Right renal pelvis (tissue), 4 donors: ENCODE data around the gene MACROD1. TPM values are rescaled to one million over a fixed set of nuclear protein-coding genes. Genes with fewer than 3 reads are reported as not detected.

Experiments
- DNase-seq, 4 donors: peaks; one replicate each; pipeline ENCODE4 v3.0.0-alpha.2; 2013; ENCODE audit warnings: low read depth in 4 of 4, low spot score in 3 of 4, missing footprints in 1 of 4
- polyA plus RNA-seq, 4 donors: library from polyadenylated mRNA; unstranded; fragments of 120-200 nt; gene quantifications; one replicate each; pipeline ENCODE4 v1.2.1, GENCODE V29; 2013; ENCODE audit not compliant: insufficient read length in 4 of 4

MACROD1 gene
- polyA plus RNA-seq, 4 donors = 13.6 to 18.9 (median 14.1) TPM

DNA sequence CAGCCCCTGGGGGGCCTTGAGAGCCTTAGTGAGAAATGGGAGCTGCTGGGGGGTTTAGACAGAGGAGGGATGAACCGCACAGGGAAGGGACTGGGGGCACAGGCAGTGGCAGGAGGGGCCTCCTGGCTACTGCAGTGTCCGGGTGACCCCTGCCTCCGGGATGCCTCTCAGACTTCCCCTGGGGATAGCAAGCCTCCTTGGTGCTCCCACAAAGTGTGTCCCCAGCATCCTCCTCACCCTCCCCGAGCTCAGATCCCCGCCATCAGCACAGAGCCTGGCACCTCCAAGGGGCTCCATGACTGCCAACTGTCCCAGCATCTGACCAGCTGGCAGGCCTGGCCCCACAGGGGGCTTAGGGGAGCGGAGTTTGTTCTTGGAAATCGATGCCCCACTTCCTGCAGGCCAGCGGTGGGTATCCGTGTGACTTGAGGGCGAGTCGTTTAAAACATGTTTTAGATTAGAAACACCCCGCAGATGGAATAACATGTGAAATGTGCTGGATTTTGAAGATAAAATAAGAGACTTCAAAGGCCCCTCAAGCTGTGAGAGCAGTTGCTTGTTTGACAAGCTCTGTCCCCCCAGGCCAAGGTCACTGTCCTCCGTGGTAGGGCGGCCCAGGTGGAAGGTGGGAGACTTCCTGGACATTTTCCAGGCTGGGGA lies 143.7 kb downstream of the MACROD1 start:
- DNase-seq = no peak

DNA sequence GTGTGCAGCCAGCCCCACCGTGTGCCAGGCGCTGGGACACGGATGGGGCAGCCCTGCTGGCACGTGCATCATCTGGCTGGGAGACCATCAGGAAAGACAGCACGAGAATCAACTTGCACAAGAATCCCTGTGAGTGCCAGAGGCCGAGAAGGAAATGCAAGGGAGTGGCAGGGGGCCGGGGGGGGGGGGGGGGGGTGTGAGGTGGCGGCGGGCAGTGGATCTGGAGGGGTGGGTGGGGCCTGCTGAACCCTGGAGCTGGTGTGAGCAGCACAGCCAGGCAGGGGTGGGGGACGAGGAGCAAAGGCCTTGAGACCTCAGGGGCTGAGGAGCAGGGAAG lies 144.2 kb downstream of the MACROD1 start:
- no peak for DNase-seq

DNA sequence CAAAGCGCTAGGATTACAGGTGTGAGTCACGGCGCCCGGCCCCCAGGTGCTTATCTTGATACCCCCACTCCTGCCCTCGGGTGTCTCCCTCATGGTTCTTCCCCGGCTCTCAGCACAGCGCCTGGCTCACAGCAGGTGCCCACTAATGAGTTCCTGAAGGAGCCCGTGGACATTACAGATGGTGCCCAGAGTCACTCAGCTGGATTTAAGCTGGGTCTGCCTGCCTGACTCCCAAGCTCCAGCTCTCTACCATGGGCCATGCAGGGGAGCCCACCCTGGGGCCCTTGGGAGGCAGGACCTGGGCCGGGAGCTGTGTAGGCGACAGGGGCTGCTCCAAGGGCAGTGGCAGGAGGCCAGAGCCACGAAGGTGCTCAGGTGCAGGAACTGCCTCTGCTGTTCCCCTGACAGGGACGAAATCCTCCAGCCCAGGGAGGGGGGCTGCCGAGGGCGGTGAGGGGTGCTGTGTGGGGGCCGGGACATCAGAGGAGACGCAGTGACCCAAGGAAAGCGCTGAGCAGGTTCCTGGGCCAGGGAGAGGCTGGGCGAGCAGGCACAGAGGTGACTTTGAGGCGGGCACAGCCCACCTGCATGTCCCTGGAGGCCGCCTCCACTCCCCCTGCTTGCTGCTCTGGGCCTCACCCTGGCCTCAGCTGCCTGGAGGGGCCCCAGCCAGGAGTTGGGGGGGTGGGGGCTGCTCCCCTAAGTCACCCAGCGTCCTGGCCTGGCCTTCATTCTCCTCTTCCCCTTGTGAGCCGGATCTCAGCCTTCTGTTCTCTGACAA lies 144.7 kb downstream of the MACROD1 start:
- no peak for DNase-seq

DNA sequence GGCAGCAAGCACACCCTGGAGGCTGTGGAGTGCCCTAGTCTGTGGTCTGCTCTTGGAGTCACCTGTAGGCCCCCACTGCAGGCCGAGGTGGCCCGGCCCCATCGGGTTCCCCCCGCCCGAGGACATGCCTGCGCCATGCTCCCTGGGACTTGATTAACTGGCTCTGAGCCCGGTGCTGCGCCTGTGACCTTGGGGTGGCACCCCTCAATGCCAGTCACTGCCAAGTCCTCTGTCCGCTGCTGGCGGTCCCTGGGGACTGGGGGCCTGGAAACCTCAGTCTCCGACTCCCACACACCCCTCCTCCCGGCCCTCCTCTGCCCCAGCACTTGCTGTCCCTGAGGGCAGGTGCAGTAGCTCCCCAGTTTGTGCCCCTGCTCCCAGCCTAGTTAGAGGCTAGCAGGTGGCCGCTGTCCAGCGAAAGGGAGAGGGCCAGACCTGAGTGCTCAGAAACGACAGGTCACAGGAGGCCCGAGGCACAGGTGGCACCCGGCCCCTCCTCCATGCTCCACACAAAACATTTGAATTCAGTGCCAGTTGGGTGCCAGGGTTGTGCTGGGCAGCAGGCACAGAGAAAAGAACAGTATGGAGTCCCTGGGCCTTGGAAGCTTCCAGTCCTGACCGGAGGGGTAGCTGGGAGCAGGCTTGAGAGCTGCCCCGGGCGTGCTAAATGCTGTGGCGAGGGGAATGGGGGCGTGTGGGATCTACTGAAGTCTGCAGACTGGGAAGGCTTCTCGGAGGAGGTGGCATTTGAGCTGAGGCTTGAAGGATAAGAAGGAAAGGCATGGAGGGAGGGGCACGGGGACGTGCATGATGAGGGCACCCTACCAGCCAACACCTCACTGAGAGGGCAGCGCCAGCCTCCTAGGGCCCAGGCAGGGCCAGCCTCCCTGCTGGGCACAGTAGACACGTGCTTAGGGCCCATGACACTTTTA lies 146.5 kb downstream of the MACROD1 start:
- DNase-seq = no peak

DNA sequence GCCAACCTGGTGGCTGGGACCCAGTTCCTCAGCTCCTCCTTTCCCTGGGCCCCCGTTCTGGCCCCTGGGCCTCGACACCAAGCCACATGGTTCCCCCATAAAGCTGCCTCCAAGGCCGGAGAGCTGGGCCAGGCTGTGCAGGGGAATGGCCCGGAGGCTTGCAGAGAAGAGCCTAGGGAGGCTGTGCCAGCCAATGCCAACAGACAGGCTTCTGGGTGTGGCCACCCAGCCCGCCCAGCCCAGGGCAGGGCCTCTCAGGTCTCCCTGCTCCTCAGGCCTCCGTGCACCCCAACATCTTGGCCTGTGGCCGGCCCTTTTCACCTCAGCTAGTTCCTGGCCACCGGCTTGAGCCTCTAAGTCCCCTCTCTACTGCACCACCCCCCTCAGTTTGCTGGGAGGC lies 147.6 kb downstream of the MACROD1 start:
- no peak for DNase-seq

DNA sequence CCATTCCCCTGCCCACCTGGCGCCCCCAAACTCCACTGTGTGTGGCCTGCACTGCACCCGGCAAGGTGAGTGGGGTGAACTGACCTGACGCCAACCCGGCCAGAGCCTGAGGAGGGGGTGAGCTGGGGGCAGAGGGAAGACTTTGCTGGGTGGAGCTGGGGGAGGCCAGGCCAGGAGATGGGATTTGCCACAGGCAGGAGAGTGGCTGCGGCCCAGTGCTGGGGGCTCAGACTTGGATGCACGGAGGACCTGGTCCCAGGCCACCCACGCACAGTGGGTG lies 148.0 kb downstream of the MACROD1 start:
- DNase-seq = no peak

DNA sequence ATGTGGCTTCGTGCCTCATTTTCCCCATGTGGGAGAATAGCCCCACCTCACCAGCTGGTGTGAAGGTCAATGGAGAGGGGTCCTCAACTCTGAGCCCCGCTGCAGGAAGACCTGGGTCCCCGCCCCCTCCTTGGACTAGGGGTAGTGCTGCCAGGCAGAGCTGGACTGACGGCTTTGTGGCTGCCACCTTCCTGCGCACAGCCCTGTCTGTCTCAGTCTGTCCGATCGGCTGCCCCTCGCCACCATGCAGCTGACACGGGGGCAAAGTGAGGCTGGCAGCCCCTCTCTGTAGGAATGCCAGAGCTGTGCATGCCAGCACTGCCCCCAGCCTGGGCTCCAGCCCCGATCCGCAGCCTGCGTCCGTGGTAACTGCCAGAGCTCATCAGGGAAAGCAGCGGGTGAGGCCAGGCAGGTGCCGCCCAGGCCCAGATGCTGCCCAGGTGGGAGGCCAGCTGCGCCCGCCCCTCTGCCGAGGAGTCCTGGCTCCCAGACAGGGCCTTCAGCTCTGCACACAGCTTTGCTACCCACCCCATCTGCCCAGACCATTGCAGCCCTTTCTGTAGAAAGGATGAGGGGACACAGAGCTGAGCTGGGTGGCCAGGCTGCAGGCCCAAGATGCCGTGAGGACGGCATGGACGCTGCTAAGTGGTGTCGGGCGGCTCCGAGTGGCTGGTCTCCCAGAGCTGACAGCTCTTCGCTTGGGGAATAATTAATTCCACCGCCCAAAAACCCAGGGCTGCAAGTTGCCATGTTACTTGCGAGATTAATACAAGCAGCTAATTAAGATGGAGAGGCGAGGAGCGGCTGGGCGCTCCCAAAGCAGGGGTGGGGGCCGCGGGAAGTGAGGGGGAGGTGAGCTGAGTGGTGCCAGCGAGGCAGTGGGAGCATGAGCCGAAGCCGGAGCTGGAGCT lies 149.7 kb downstream of the MACROD1 start:
- no peak for DNase-seq

DNA sequence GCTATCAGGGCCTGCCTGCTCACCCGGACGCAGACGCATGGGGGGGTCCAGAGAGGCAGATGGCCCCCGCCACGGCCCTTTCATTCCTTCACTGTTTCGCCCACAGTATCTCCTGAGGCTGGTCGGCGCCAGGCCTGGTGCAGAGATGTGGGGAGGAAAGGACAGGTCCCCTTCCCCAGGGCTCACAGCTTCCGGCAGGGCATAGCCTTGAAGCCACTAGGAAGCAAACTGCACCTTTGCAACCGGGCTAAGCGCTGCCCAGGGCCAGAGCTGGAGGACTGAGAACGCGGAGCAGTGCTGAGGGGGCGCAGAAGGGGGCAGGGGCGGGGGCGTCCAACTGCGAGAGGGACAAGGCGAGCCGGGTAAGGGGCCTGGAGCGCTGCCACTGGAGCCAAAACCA lies 150.4 kb downstream of the MACROD1 start:
- no peak for DNase-seq

DNA sequence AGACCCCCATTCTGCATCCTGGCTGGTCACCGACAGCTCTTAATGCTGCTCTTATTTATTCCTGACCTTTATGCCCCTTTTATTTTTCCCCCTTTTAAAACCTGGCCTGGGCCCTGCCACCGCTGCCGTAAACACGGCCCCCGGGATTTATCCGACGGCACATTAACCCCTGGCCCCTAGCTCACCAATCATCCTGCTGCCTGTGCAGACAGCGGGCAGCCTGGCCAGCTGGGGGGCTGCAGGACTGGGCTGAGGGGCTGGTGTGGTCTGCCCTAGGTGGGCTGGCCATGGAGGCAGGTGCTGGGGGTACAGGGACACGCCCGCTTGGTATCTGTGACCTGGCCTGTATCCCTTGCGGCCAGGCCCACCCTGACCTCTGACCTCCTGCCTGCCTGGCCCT lies 151.6 kb downstream of the MACROD1 start:
- DNase-seq = no peak

DNA sequence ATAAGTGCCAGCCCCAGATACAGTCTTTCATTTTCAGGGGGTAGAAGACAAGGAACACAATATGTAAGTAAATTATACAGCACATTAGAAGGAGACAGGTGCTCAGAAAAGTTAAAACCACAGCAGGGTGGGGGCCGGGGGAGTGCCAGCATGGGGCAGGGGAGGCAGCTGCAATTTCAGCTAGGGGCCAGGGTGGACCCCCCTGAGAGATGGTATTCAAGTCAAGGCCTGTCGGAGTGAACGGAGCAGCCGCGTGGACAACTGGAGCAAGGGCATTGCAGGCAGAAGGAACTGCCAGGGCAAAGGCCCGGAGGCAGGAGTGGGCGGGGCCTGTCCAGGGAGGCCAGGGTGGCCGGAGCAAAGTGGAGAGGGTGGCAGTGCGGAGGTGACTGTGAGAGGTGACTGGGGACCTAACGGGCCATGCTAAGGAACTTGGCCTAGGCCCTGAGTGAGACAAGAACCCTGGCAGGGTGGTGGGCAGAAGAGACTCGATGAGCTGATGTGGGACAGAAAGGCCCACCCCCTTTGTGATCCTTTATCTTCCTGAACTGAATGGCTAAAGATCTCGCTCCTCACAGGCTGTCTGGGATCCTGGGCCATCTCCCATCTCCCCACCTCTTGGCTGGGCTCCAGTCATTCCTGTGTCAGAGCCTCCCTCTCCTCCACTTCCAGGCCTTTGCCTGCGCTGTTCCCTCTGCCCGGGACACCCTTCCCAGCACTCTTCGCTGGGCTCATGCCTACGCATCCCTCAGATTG lies 152.6 kb downstream of the MACROD1 start:
- DNase-seq = no peak

DNA sequence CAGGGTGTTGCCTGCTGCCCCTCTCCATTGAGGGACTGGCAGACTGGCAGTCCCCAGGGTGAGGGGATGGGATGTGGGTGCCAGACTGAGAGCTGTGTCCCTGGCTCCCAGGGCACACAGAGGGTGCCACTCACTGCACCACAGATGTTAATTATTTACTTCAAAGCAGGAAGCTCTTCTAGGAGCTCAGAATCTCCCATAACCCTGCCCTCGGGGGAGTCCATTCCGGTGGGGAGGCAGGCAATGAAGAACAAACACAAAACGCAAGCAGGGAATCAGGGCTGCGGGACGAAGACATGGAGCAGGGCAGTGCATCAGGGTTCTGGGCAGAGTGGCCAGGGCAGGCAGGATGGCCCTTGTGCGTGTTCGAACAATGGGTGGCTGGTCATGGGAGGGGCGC lies 154.5 kb downstream of the MACROD1 start:
- no peak for DNase-seq

DNA sequence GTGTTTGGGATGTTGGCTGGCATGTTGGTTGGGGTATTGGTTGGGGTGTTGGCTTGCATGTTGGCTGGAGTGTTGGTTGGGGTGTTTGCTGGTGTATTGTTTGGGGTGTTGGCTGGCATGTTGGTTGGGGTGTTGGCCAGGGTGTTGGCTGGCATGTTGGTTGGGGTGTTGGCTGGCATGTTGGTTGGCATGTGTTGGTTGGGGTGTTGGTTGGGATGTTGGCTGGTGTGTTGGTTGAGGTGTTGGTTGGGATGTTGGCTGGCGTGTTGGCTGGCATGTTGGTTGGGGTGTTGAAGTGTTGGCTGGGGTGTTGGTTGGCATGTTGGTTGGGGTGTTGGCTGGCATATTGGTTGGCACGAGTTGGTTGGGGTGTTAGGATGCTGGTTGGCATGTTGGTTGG lies 155.1 kb downstream of the MACROD1 start:
- no peak for DNase-seq

DNA sequence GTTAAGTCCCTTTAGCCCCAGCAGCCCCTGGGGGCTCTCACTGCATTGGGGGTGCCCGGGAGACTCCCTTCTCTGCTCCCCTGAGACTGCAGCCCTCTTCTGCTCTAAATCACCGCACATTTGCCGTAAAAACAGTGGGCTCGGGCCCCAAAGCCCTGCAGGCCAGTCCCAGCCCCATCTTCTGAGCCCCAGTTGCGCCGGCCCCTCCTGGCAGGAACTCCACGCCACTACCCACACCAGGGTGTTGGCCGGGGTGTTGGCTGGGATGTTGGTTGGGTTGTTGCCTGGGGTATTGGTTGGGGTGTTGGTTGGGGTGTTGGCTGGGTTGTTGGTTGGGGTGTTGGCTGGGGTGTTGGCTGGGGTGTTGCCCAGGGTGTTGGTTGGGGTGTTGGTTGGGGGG lies 156.2 kb downstream of the MACROD1 start:
- no peak for DNase-seq

DNA sequence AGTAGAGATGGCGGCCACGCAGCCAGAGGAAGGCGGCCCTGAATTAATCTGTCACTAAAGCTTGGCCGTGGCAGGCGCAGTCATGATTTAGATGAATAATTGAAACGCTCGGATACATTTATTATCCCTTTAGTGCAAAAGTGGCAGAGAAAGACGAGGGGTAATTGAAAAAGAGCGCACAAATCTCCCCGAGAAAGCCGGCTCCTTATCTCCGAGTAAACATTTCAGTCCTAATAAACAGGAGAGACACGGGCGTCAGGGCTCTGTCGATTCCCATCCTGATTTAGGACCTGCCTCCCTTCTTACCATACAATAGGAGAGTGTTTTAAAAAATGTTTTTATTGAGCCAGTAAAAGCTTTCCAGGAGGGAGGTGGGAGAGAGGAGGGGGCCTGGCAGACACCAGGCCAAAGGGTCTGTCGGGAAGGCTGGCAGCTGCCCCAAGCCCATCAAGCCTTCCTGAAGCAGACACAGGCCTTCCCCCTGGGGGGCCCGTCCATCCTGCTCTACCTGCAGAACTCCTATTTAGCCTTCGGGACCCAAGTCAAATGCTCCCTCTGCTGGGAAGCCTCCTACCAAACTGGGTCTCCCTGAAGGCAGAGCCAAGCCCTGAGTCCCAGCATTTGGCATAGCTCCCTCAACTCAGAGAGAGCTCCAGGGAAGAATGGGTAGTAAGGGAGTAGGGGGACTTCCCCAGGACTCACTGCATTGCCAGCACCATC lies 156.8 kb downstream of the MACROD1 start:
- no peak for DNase-seq

DNA sequence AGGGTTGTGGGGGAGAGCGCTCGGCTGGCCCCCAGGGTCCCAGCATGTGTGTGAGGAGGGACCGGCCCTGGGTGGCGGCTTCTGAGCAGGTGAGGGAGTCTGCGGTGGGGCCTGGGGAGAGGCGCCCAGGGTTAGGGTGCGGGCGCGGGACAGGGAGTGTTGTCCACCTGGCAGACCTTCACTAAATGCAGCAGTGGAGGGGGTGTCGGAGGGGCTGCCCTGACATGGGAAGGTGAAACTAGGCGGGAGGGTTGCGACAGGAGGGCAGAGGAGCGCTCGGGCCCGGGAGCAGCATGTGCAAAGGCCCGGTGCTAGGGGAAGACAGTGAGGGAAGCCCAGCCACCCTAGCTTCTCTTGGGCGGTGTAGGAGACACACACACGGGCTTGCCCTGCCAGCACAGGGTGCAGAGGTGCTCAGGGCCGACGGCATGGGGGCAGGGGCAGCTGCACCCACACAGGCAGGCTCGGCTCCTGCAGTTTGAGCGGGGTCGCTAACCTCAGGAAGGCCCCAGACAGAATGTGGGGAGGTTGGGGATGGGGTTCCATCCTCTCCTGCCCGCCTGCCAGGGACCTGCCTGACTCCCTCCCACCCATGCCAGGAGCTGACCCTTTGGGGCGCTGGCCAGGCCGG lies 157.5 kb downstream of the MACROD1 start:
- no peak for DNase-seq

DNA sequence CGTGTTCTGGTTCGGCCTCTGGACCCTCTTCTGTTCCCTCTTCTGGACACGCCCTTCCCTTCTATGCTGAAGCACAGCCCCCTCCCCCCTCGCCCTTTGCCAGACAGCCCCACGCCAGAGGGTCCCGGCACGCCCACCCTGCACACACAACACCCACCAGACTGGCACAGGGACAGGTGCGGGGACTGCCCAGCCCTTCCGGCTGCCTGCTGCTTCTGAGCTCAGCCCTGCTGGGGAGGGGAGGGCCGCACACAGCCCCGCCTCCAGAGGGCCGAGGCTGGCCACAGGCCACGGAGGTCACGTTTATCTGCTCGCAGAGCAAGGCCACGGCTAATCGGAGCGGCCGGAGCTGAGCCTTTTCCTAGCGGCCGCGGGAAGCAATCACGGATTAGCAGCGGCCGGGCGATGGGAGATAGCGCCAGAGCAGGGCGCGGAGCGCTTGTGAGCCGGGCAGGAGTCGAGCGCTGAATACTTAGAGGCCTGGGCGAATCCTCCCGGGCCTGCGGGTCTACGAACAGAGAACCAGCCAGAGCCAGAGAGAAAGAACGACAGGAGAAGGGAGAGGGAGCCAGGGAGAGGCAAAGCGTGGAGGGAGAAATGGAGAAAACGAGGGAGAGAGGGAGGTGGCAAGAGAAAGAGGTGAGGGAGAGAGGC lies 158.2 kb downstream of the MACROD1 start:
- no peak for DNase-seq

DNA sequence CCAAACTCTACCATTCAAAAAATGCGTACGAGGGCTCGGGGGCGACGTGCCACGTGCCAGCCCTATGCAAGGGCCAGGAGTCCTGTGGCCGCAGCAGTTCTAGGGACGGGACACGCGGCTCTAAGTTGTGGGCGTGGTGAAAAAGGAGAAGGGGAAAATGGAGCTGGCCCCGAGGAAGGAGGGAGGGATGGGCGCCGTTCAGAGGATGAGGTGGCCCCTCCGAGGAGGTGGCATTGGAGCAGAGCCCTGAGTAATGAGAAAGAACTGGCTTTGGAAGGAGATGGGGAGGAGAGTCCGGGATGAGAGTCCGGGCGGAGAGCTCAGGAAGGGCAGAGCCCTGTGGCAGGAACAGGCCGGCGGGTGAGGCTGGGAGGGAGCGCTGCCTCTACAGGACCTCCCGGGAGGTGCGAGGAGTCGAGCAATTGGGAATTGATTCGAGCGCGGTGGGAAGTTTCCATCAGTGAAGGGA lies 158.7 kb downstream of the MACROD1 start:
- no peak for DNase-seq

DNA sequence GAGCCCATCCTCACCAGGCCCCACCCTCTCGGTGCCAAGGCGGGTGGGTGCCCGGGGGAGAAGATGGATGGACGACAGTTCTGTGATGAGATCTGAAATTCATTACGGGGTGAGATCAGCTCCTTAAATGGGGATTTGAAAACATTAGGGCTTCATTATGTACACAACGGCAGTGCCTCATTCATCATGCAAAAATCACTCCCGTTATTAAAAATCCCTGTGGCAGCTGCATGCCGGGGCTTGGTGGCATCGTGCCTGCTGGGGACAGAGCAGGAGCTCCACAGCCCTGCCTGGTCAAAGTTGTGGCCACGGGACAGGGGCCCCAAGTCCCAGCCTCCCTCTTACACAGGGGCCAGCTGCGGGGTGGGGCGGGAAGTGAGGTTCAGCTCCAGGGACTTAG lies 159.5 kb downstream of the MACROD1 start:
- DNase-seq = no peak
